Cerebellar nuclear complex (tissue), 1 donor: ENCODE data around the gene RAB13.
A peak's percentile ranks its signal among the peaks of the same experiment; 100 is the strongest.

Experiments
- DNase-seq, 2 experiments: peaks; one replicate each; lab custom pipeline; 2025; lab: John Stamatoyannopoulos, UW

RAB13 gene

DNA sequence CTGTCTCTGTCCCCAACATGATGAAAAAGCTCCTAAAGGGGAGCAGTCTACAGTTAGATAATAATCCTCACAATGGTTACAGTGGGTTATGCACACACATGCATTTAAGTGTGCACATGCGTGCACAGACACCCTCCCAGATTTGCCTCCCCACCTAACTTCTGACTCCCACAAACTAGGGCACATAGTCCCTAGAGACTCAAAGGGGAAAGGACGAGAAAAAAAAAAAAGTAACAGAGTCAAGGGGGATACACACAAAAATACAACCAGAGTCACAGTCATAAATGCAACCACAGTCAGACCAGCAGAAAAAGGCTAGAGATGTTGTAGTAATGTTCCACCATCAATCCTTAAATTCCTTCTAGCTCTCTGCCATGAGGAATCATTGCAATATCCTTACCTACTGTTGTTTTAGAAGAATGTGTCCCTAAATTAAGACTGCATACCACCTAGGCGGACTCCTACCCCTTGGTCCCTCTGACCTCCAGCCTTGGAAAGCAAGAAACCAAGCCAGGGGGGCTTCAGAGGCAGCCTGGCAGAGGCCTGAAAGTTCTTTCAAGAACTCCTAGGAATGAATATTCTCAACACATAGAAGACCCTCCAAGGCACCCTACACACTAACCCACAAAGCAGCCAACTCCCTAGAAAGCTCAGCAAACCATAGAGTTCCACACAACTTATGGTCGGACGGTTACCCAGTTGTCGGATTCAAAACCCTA is 29.0 kb downstream of the RAB13 start:
- DNase-seq, result no peak

- no peak for DNase-seq
Observed at GRCh38 chr1:153954826-153955225, 31.3 kb downstream of the RAB13 start.

- no peak for DNase-seq
Observed at GRCh38 chr1:153953859-153954365, 32.2 kb downstream of the RAB13 start.

DNA sequence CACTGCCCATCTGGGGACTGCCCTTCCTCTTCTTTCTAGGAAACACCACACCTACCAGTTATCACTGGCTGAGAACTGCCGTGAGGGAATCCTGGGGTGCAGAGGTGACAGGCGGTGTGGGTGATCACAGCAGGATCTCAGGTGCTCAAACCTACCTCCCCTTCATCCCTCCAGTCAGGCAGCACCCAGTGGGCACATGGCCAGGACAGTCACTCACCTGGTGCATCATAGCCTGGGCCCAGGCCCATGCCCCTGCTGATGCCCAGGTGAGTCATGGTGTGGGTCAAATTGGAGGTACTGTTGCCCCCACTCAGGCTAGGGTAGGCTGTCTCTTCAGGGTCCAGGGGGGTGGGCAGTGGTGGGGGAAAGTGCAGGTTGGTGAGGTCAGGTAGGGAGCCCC is 34.3 kb downstream of the RAB13 start:
- DNase-seq, result no peak

- no peak for DNase-seq
Observed at GRCh38 chr1:153951183-153951582, 35.0 kb downstream of the RAB13 start.

DNA sequence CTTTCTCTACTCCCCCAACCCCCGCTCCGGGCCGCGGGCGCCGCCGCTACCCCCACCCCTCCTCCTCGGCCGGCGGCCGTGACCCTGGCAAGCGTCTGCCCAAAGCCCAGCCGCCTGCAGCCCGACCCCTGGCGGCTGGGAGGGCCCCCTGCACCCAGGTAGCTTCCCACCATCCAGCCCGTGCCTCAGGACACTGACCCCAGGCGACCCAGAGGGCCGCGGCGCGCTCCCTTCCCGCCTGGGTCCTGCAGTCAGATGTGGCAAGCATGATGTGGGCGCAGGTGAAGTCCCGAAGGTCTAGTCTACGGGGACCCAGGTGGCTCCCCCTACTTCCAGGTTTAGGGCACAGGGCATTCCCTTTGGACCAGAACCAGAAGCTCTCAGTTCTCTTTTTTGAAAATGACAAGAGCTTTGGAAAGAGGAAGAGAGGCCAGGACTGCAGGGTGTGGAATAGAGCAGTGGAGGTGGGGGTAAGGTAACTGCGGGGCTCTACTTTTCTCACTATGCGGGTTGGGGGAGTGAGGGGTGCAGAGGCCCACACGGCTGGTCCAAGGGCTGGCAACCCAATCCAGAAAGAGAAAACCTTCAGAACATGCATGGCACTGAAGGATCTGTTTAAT is 39.4 kb downstream of the RAB13 start, which contains the start of gene DENND4B:
Gene DENND4B (minus strand): TSS at position 97 of the 620 bp plus-strand sequence. CDS start 2,344 bp downstream, outside the sequence.
- DNase-seq, result peak in 1 of 2 experiments; percentile 33

DNA sequence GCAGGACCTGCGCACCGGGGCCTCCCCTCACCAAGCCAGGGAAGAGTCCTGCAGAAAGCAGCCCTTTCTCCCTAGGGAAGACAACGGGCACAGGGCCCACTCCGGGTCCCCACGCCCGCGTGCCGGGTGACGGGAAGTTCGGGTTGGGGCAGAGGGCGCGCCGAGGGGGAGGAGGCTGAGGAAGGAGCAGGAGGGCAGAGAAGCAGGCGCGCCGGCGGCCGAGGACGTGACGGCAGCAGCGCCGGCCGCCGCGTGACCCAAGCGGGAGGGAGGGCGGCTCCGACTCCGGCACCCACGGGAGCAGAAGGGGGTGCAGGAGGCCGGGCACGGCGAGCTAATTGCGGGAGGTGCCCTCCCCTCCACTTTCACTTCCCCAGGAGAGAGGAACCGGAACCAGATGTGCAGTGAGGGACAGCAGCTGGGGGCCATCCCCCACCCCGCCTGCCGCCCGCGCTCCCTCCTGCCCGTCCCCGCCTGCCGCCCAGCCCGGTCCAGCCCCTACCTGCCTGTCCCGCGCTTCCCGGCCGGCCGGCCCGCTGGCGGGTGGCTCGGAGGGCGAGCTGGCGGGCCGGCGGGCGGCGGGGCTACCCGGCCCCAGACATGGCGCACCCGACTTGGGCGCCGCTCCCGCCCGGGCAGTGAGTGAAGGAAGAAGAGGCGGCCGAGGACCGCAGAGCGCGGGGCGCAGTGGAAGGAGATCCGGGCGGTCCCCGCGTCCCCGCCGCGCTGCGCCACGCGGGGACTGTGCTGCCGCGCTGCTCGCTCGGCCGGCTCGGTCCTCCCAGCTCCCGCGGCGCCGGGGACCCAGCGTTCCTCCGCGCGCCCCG is 40.1 kb downstream of the RAB13 start:
- no peak for DNase-seq

GRCh38 chr1:153945131-153945794 is 40.9 kb downstream of the RAB13 start:
- DNase-seq, result no peak

DNA sequence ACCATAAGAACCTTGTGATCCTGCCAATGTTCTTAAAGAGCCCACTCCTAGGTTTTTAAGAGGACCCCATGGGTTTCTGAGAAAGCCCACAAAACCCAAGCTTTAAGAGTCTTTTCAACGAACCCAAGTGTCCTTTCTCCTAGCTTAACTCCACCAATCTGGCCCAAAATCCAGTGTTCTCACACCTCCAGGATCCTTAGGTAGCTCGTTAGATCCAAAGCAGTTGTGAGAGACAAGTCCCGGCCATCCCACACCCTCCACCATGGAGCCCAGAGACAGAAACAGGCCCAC is 41.4 kb downstream of the RAB13 start:
- DNase-seq, result no peak

DNA sequence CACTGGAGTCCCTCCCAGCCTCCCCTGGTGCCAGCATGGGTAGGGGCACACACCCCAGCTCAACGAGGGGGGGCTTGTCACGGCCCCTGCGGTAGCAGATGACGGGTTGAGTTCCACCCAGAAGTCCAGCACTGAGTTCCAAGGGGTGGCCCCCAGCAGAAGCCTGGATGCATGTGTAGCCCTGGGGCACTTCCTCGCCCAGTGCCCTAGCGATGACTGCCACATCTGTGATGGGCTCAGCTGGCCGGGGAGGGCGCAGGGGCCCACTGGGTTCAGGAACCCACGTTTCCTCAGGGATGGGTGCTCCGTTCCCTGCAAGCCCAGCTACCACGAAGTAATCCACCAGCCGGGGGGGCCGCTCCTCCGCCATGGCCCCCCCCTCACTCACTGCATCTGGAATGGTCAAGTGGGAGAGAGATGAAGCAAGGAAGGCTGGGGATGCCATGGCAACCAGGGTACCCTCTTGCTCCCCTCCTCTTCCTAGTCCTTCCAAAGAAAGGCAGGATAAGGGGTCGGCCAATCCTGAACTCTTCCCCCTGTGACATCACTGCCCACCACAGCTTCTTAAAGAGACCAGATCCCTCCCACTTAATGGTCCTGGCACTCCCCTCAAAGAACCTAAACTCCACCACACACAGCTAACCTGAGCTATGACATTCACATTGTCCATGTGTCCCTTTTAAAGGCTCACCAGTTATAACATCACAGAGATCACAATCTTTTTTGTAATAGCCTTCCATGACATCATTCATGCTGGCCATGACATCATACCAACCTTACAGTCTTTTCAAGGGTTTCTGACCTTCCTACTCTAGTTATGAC is 41.9 kb downstream of the RAB13 start:
- DNase-seq, result no peak

DNA sequence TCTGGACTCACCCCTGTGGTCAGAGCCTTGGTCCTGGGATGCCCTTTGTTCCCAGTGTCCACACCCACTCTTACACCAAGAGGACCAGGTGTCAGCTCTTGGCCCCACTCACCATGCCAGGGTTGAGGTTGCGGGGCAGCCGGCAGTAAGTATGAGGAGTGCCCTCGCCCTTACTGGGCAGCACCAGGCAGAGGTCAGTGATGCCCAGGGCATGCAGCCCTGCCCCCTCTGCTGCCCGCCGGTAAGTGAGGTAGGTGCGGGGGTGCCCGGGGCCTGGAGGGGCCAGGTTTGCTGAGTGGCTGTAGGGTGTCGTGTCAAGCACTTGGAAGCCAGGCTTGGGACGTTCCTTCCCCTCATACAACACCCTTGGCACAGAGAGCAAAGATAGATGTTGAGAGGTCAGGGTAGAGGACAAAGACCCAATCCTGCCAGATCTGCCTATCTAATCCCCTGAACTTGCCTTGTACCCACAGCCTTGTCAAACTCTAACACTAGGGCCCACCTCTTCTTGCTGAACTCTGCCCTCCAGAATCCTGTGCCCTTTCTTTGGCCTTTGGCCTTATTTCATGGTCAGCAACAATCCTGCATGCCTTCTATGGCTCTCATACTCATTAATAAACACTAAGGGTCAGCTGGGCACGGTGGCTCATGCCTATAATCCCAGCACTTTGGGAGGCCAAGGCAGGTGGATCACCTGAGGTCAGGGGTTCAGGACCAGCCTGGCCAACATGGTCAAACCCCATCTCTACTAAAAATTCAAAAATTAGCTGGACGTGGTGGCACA is 43.2 kb downstream of the RAB13 start:
- DNase-seq, result no peak

DNA sequence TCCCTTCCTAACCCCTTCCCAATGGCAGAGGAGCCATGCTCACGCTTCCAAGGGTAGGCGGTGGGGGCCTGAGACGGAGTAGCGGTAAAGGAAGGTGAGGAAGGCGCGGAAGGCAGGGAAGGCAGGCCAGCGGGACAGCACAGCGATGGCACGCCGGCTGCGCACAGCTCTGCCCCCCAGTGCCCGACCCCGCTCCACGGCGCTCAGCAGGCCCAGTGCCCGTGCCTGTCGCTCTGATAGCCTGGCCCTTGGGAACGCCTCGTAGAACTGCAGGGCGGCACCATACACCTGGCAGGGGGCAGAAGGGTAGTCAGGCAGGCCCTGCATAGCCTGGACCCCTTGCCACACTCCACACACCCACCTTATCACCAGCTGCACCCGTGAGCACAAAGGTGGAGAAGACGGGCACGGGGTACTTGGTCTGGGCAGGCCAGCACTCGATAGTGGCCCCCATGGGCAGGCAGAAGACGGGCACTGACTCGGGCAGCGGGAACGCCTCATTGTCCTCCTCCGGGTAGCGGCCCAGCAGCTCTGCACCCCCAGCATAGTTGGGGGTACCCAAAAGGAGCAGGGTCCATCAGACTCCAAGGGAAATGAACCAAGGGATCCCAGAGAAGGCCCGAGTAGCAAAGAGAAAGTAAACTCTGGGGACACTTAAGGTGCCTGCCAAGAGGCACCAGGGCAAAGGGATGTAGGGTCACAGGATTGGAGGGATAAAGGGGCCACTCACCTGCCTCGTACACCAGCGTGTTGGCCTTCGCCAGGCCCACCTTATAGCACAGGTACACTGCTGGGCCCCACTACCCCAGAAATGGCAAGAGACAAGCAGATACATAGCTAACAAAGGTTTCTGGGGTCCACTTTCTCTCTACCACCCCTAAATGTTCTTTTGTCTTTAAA is 44.1 kb downstream of the RAB13 start:
- DNase-seq, result no peak

DNA sequence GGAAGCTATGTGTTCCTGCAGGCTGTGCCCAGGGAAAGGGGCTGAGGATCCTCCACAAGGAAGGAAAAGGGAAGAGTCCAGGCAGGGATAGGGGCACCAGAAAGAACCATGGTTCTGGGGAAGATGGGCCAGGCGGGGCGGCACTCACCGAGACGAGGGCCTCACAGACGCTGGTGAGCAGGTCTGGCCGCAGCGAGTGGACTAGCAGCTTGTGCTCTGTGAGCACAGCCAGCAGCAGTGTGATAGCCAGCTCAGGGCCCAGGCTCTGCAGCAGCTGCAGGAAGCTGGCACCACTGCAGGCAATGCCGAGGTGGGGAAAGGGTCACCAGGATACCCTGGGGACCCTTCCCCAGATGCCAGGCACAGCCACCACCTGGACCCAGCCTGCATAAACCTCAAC is 45.4 kb downstream of the RAB13 start:
- DNase-seq, result no peak

GRCh38 chr1:153939476-153939875 is 46.7 kb downstream of the RAB13 start:
- no peak for DNase-seq

DNA sequence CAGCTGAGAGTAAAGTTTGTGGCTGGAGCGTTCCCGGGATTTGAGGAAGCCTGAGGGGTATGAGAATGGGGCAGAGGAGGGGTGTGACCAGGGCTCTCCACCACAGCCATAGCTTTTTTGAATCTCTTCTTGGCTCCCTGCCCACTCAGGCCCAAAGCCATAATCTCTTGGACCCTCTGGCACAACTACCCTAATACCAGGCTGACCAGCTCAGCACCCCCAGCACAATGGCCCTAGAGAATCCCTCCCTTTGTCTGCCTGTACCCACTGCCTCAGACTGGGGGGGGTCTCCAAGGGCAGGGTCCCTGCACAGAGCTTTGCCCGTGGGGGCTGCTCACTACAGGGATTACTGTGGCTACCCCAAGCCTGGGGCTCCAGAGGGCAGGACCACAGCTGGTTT is 47.1 kb downstream of the RAB13 start:
- DNase-seq, result no peak

DNA sequence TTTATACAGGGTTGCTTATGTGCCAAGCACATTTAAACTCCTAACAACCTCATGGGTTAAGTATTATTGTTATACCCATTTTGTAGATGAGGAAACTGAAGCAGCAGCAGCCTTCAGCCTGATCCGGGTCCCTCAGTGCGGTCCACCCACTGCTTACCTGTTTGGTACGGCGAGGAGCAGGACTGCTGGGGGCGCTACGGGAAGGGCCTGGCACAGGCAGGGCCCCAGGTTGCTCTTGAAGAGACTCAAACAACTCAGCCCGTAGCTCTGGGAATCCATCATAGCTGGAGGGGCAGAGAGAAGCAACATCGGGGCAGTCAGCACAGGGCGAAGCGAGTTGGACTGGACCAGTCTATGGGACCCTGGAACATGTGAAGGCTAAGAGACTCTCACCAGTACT is 48.8 kb downstream of the RAB13 start:
- DNase-seq, result no peak

DNA sequence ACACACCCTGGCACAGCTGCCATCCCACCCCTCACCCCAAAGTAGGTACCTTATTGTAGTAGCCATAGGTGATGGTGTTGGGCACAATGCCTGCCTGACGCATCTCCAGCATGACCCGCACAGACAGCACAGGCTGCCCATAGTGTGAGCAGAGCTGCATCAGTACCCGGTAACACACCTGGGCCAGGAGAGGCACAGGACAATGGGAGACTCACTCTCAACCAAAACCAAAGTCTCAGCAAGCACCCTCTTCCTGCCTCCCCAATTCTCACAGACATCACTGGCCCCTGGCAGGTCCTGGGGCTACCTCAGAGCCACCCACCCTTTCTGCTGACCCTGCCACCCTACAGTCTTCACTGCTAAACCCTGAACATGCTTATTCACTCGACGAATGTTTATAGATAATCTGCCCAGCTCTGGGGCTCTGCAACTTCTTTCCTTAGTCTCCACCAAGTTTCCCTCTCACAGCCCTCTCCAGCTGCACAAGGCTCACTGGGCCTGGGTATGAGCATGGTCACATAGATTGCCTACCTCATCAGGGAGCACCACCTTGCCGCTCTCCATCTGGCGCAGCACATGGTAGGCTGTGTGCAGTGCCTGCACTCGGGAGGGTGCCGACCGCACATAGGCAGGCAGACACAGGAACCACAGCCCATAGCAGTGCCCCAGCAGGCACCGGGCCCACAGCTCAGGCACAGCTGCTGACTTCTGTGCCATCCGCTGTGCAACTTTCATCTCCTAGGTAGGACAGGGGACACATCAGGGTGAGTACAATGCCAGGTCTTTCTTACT is 49.9 kb downstream of the RAB13 start:
- no peak for DNase-seq

GRCh38 chr1:153934746-153935145 is 51.4 kb downstream of the RAB13 start:
- DNase-seq, result no peak

GRCh38 chr1:153933955-153934354 is 52.2 kb downstream of the RAB13 start:
- DNase-seq, result no peak
